Endothelial cell of umbilical vein (primary cell): ENCODE data around the gene MEPCE. TPM values are rescaled to one million over a fixed set of nuclear protein-coding genes. Genes with fewer than 3 reads are reported as not detected.
"Not testable (repeated sequence)": the region's sequence is repeated elsewhere in the genome, so short reads cannot be mapped to it uniquely, and the experiment has no call there.

Experiments
- BruUV-seq: library from RNA; stranded (reverse); fragments of 400-500 nt; replicated peaks from 2 replicates; lab custom pipeline; 2021; lab: Mats Ljungman, UMichigan
- CTCF ChIA-PET: fragments of 300-600, 350-600 bp; sonication (Branson Sonifier 250); formaldehyde crosslinking; loops from one replicate; lab custom pipeline; 2021; ENCODE audit warnings: antibody characterized with exemption, inconsistent platforms; lab: Charles Lee
- POLR2A ChIA-PET: fragments of 300-600, 350-600 bp; sonication (Branson Sonifier 250); formaldehyde crosslinking; loops from one replicate; lab custom pipeline; 2021; ENCODE audit warnings: antibody characterized with exemption, inconsistent platforms; lab: Charles Lee
- DNase-seq: peaks from one replicate; pipeline ENCODE4 v3.0.0-alpha.2; 2011; ENCODE audit warnings: low read depth, low spot score
- FAIRE-seq: peaks from 2 replicates; lab custom pipeline; 2011; peaks lifted over from hg19 to GRCh38; lab: Jason Lieb, UNC
- H2AFZ ChIP-seq: 2 replicates; pipeline ENCODE4 v1.6.0; 2012; ENCODE audit warnings: low read depth, low read length, control low read depth, inconsistent platforms
- H3K27ac ChIP-seq: 2 replicates; pipeline ENCODE4 v1.5.1; 2011; ENCODE audit warnings: low read depth, mild to moderate bottlenecking, control low read depth, low read length, moderate library complexity; ENCODE audit not compliant: insufficient read depth
- H3K27me3 ChIP-seq, 2 experiments: 2 replicates each; pipeline versions ENCODE4 v1.6.0 to v1.6.1; 2011; ENCODE audit warnings: low read length in 2 of 2, mixed read lengths in 1 of 2; ENCODE audit not compliant: control insufficient read depth in 2 of 2, insufficient read depth in 2 of 2
- H3K36me3 ChIP-seq, 2 experiments: 2 replicates in 1 of 2; 3 replicates in 1 of 2; pipeline ENCODE4 v1.5.1; 2011; ENCODE audit warnings: low read length in 2 of 2, mild to moderate bottlenecking in 1 of 2, moderate library complexity in 1 of 2; ENCODE audit not compliant: control insufficient read depth in 2 of 2, insufficient read depth in 2 of 2; ENCODE audit errors: extremely low read depth in 1 of 2
- H3K4me1 ChIP-seq: 3 replicates; pipeline ENCODE4 v1.5.1; 2011; ENCODE audit warnings: mild to moderate bottlenecking, low read length; ENCODE audit not compliant: control insufficient read depth, insufficient read depth; ENCODE audit errors: extremely low read depth
- H3K4me2 ChIP-seq: 2 replicates; pipeline ENCODE4 v1.6.1; 2011; ENCODE audit warnings: low read length, control low read depth, mixed read lengths; ENCODE audit not compliant: insufficient read depth
- H3K4me3 ChIP-seq, 3 experiments: fragments of 200-600 bp in 1 of 3; sonication (generic), shearing (Covaris generic) in 1 of 3; replicated peaks in 1 of 3; 2 replicates each; pipeline ENCODE4 v1.5.1; 2011 to 2016; ENCODE audit warnings: control low read depth in 3 of 3, low read length in 3 of 3, mild to moderate bottlenecking in 2 of 3, inconsistent platforms in 1 of 3, low read depth in 1 of 3, moderate library complexity in 1 of 3; ENCODE audit not compliant: insufficient read depth in 1 of 3
- H3K79me2 ChIP-seq: 2 replicates; pipeline ENCODE4 v1.6.0; 2012; ENCODE audit warnings: low read length, inconsistent platforms; ENCODE audit not compliant: control insufficient read depth, insufficient read depth
- H3K9ac ChIP-seq: replicated peaks from 2 replicates; pipeline ENCODE3; 2011; ENCODE audit warnings: low read length, control low read depth; ENCODE audit not compliant: insufficient read depth; ENCODE audit errors: extremely low read depth
- H3K9me1 ChIP-seq: replicated peaks from 3 replicates; pipeline ENCODE4 v1.6.0; 2011; ENCODE audit warnings: mild to moderate bottlenecking, low read length; ENCODE audit not compliant: control insufficient read depth, insufficient read depth; ENCODE audit errors: extremely low read depth
- H3K9me3 ChIP-seq: replicated peaks from 2 replicates; pipeline ENCODE4 v1.5.1; 2012; ENCODE audit warnings: low read length, inconsistent platforms; ENCODE audit not compliant: control insufficient read depth, insufficient read depth
- H4K20me1 ChIP-seq: replicated peaks from 2 replicates; pipeline ENCODE3; 2011; ENCODE audit warnings: mild to moderate bottlenecking, low read length; ENCODE audit not compliant: control insufficient read depth, insufficient read depth; ENCODE audit errors: extremely low read depth
- CTCF ChIP-seq, 2 donors: IDR thresholded peaks; 1 replicate in 1 of 2; 2 replicates in 1 of 2; pipeline ENCODE4 v1.5.1; 2011; ENCODE audit warnings: low read length in 2 of 2, mild to moderate bottlenecking in 2 of 2, moderate library complexity in 2 of 2, control low read depth in 1 of 2, inconsistent platforms in 1 of 2, low read depth in 1 of 2; ENCODE audit not compliant: insufficient read depth in 1 of 2; ENCODE audit errors: extremely low read depth in 1 of 2
- EZH2 ChIP-seq: IDR thresholded peaks from 2 replicates; pipeline ENCODE4 v1.6.1; 2012; ENCODE audit warnings: borderline replicate concordance, low read depth, mild to moderate bottlenecking, moderate library complexity, low read length, inconsistent platforms; ENCODE audit not compliant: severe bottlenecking
- FOS ChIP-seq: IDR thresholded peaks from 2 replicates; pipeline ENCODE4 v1.6.1; 2011; ENCODE audit warnings: mild to moderate bottlenecking, low read length, moderate library complexity, borderline replicate concordance; ENCODE audit not compliant: insufficient read depth
- GATA2 ChIP-seq: IDR thresholded peaks from 2 replicates; pipeline ENCODE4 v1.7.0; 2011; ENCODE audit warnings: low read depth, mild to moderate bottlenecking, moderate library complexity, mixed read lengths, low read length; ENCODE audit not compliant: insufficient read length, insufficient read depth
- JUN ChIP-seq: IDR thresholded peaks from 2 replicates; pipeline ENCODE4 v1.6.1; 2011; ENCODE audit warnings: borderline replicate concordance, low read depth; ENCODE audit not compliant: insufficient read length, insufficient read depth
- MYC ChIP-seq: IDR thresholded peaks from one replicate; pipeline ENCODE4 v1.6.1; 2011; ENCODE audit warnings: mild to moderate bottlenecking, low read depth, low read length
- POLR2A ChIP-seq: IDR thresholded peaks from 2 replicates; pipeline ENCODE4 v1.6.1; 2012; ENCODE audit warnings: low read depth, mild to moderate bottlenecking, control low read depth, low read length
- POLR2AphosphoS5 ChIP-seq: IDR thresholded peaks from 2 replicates; pipeline ENCODE4 v1.6.1; 2012; ENCODE audit warnings: low read depth, mild to moderate bottlenecking, control low read depth, low read length, moderate library complexity; ENCODE audit not compliant: insufficient read depth
- dilution Hi-C: fragments of 300-500 bp; cut with MboI; formaldehyde crosslinking; loops from one replicate; pipeline ENCODE4 v1.15.0; 2019; ENCODE audit warnings: low sequenced_read_pairs; ENCODE audit not compliant: extremely low pct_ligation_motif_present
- intact Hi-C: fragments of 100-400 bp; cut with micrococcal nuclease; formaldehyde crosslinking; loops from one replicate; pipeline ENCODE4 v1.10.0; 2022
- polyA plus RNA-seq, 4 experiments: library from polyadenylated mRNA; depleted of rRNA in 3 of 4; stranded (reverse) in 3 of 4; unstranded in 1 of 4; fragments of >200 nt; gene quantifications; 2 replicates each; pipeline versions ENCODE4 v1.2.1 to v1.2.3, GENCODE V29; 2011 to 2012; ENCODE audit warnings: missing spikeins in 1 of 4
- total RNA-seq: library from RNA; stranded (reverse); gene quantifications from 2 replicates; pipeline ENCODE4 v1.2.3, GENCODE V29; 2021
- TF ChIP-seq, protein P1 (sequence below): IDR thresholded peaks from 2 replicates; pipeline ENCODE4 v1.6.1; 2011; ENCODE audit not compliant: insufficient read depth, insufficient read length

Gene MEPCE
- total and polyA plus RNA-seq, 2 donors (not counting 3 experiments of a cell fraction or from before 2014, with no cell fraction given) = 23.3 to 45.8 TPM

- H3K9ac ChIP-seq, H3K9me1 ChIP-seq, H3K27ac ChIP-seq, DNase-seq, POLR2A ChIA-PET, H3K79me2 ChIP-seq, BruUV-seq, H4K20me1 ChIP-seq, FAIRE-seq, dilution Hi-C loops, H3K36me3 ChIP-seq, H3K9me3 ChIP-seq, H2AFZ ChIP-seq, H3K4me1 ChIP-seq, H3K4me3 ChIP-seq, H3K27me3 ChIP-seq, intact Hi-C loops, H3K4me2 ChIP-seq: not testable (repeated sequence)
- CTCF ChIA-PET = interaction anchor here (1.4 to 2.9 kb wide), 2 partner anchors 25 to 192 kb away, joined by 3 to 12 read pairs; no protein-coding TSS in a partner anchor
Measured at GRCh38 chr7:100382234-100382853, 47.3 kb upstream of the MEPCE start.

DNA sequence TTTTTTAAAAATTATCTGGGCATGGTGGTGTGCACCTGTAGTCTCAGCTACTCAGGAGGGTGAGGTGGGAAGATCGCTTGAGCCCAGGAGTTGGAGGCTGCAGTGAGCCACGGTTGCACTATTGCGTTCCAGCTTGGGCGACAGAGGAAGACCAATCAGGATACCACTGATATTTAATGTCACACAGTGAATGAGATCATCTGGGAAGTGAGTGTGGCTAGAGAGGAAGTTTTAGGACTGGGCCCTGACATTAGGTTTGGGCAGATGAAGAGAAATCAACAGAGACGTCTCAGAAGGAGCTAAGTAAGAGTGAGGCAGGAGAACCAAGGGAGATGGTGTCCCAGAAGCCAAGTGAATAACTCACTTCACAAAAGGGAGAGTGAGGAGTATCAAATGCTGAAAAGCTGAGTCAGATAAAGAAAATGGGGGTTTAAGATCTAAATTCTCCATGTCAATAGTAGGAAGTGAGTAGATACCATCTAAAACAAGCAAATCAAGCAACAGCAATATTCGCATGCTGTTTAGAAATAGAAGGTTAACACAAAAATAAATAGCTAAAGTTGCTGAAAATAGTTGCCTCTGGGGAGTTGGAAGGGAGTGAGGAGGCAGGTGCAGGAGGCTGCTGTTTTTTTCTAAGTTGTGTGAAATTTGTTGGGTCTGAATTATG, 44.9 kb upstream of the MEPCE start:
- Histone ChIP-seq H3K4me1 (peaks cover 6% of the 10 kb centered on the region), H3K9ac (no peak overlapping the region), H3K9me1 (no peaks in the 10 kb centered on the region), H3K79me2 (no peaks in the 10 kb centered on the region), H4K20me1 (no peaks in the 10 kb centered on the region), H2AFZ (peak overlapping the region; percentile 96), H3K36me3 (no peaks in the 10 kb centered on the region), H3K4me3 (no peak overlapping the region), H3K27ac (no peak overlapping the region), H3K9me3 (no peaks in the 10 kb centered on the region), H3K4me2 (no peak overlapping the region), H3K27me3 (peaks cover 4 to 7% of the 10 kb centered on the region in 2 experiments)
- DNase-seq (peak; percentile 11), FAIRE-seq (peak; percentile 24)
- TF ChIP-seq EZH2 (no peak), POLR2A (no peak), CTCF (IDR thresholded peaks at IDR 0.05; ENCODE audit: extremely low read depth in 1 of 2, insufficient read depth in 1 of 2, low read depth in 1 of 2, low read length in 2 of 2) (no peak), GATA2 (no peak), POLR2AphosphoS5 (no peak), MYC (no peak), FOS (no peak), JUN (no peak)
- TF ChIP-seq, protein P1, sequence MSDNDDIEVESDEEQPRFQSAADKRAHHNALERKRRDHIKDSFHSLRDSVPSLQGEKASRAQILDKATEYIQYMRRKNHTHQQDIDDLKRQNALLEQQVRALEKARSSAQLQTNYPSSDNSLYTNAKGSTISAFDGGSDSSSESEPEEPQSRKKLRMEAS = no peak
- intact Hi-C loops (no loop called here), dilution Hi-C loops (no loop called here)
- no TSS peak for BruUV-seq
- POLR2A ChIA-PET = no interaction called here
- CTCF ChIA-PET = interaction anchor here (0.7 to 2.3 kb wide), 2 partner anchors 10 to 23 kb away, joined by 3 to 12 read pairs; no protein-coding TSS in a partner anchor
